HG03139 (cell line): ENCODE measurements around the gene PROB1.

Source experiments
- ATAC-seq: cut with Tn5 transposase; IDR thresholded peaks from one replicate; pipeline ENCODE4 v1.9.1; 2021; ENCODE audit not compliant: unreplicated experiment

The PROB1 gene

DNA sequence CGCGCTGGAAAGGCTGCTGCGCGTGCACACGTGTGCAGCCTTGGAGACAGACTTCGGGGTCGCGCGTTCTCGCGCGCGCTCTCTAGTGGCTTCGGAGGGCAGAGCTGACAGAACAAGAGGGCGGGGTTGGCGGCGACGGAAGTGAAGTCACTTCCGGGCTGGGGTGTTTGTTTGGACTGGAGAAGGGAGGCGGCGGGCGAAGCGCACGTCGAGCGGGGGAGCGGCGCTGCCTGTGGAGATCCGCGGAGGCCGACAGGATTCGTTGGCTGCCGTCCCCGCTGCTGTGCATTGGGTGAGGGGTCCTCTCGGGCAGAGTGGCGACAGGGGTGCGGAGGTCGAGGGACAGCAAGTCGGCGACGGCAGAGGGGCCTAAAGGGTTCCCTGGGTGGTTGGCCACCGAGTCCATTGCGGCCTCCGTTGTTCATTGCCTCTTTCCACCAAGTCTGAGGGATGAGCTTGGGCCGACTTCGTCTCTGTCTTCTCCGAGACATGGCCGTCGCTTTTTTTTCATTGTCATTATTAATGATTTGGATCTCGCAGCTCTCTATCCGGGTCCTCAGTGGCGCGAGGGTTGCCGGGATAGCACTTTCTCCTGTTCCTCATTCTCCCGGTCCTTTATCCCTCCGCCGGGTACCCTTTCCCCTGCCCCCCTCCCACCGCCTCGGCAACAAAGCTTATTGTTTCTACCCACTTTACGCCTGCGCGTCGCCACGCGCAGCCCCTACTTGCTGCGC is 53.0 kb downstream of the PROB1 start, which contains the start of gene PAIP2:
PAIP2 (plus strand) TSS at position 166 of the 734 bp plus-strand sequence. CDS start 21,931 bp downstream, outside the sequence.
- ATAC-seq: peak; percentile 87

DNA sequence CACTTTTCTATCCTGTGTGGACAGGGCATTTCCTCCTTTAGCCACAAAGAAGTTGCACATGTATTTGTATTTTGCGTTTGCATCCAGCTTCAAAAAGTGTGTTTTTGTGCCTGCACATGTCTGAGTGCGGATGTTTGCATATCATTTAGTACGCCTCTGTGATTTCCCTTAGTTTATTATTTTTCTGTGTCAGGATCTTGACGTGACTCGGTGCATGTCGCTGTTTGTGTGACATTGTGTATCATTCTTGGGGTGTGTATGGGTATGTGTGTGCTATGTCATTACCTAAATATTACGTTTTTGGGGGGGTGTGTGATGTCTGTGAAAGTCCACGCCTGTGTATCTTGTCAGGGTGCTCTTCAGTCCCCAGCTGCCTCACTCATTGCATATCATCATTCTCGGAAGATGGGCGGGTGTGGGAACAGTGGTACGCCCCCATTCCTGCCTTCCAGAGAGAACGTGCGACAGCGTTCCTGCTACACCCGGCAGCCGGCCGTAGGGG is 53.7 kb downstream of the PROB1 start:
- ATAC-seq: no peak
